HepG2 (cell line): ENCODE measurements around the gene KBTBD13. TPM values are rescaled to one million over a fixed set of nuclear protein-coding genes. Genes with fewer than 3 reads are reported as not detected.

Source experiments
- CHCHD3 ChIP-seq: sonication (generic); formaldehyde crosslinking; IDR thresholded peaks from 2 replicates; pipeline ENCODE4 v1.8.0; 2022; ENCODE audit warnings: mild to moderate bottlenecking, missing genetic modification reagents, moderate library complexity
- DMTF1 ChIP-seq: sonication (generic); formaldehyde crosslinking; IDR thresholded peaks from 2 replicates; pipeline ENCODE4 v1.4.0; 2020; ENCODE audit warnings: mild to moderate bottlenecking, missing genetic modification reagents
- EZH2 ChIP-seq: conservative IDR thresholded peaks from 2 replicates; pipeline ENCODE4 v1.6.1; 2012; ENCODE audit warnings: mild to moderate bottlenecking, low read depth, low read length, moderate library complexity
- HNRNPUL1 ChIP-seq: fragments of 200-400 bp; formaldehyde crosslinking; IDR thresholded peaks from 2 replicates; pipeline ENCODE4 v1.6.1; 2017; ENCODE audit warnings: low read depth, mild to moderate bottlenecking, low read length, moderate library complexity
- SOX13 ChIP-seq, 3 experiments: fragments of 450-650 bp in 1 of 3; sonication (generic) in 1 of 3; formaldehyde crosslinking in 1 of 3; IDR thresholded peaks in 2 of 3; conservative IDR thresholded peaks in 1 of 3; 2 replicates each; pipeline versions ENCODE4 v1.5.0 to v1.6.1; 2016 to 2020; ENCODE audit warnings: antibody characterized with exemption in 1 of 3, mild to moderate bottlenecking in 1 of 3, missing compliant biosample characterization in 1 of 3, missing genetic modification reagents in 1 of 3, moderate library complexity in 1 of 3
- TAF15 ChIP-seq: fragments of 200-400 bp; formaldehyde crosslinking; IDR thresholded peaks from one replicate; pipeline ENCODE4 v1.6.1; 2018; ENCODE audit warnings: mild to moderate bottlenecking, low read depth, low read length; ENCODE audit not compliant: poor library complexity, severe bottlenecking
- ZBTB26 ChIP-seq: IDR thresholded peaks from 2 replicates; pipeline ENCODE4 v1.6.1; 2016; ENCODE audit warnings: missing compliant biosample characterization, missing genetic modification reagents, borderline replicate concordance
- ZNF232 ChIP-seq: sonication (generic); formaldehyde crosslinking; IDR thresholded peaks from 2 replicates; pipeline ENCODE4 v1.4.0; 2020; ENCODE audit warnings: missing genetic modification reagents, borderline replicate concordance
- ZNF512 ChIP-seq: sonication (generic); formaldehyde crosslinking; IDR thresholded peaks from 2 replicates; pipeline ENCODE4 v1.4.0; 2020; ENCODE audit warnings: mild to moderate bottlenecking, missing genetic modification reagents
- ZNF562 ChIP-seq: sonication (generic); formaldehyde crosslinking; IDR thresholded peaks from 2 replicates; pipeline ENCODE4 v1.8.0; 2022; ENCODE audit warnings: missing genetic modification reagents, borderline replicate concordance
- ZNF614 ChIP-seq: IDR thresholded peaks from 2 replicates; pipeline ENCODE4 v1.6.1; 2018; ENCODE audit warnings: missing biosample characterization, missing genetic modification reagents, inconsistent platforms, borderline replicate concordance
- ZNF883 ChIP-seq: sonication (generic); formaldehyde crosslinking; IDR thresholded peaks from 2 replicates; pipeline ENCODE4 v1.5.1; 2020; ENCODE audit warnings: mild to moderate bottlenecking, missing genetic modification reagents; ENCODE audit errors: not compliant biosample characterization
- ZSCAN30 ChIP-seq: sonication (generic); formaldehyde crosslinking; IDR thresholded peaks from 2 replicates; pipeline ENCODE4 v1.5.0; 2020; ENCODE audit warnings: mild to moderate bottlenecking, missing genetic modification reagents
- polyA plus RNA-seq, 8 experiments: library from polyadenylated mRNA; depleted of rRNA in 3 of 8; stranded (reverse) in 7 of 8; unstranded in 1 of 8; fragments of >200 nt; fragmentation: Illumina TruSeq in 4 of 8; extraction: Trizol in 4 of 8; gene quantifications; 2 replicates each; pipeline versions ENCODE4 v1.2.1 to v1.2.3, GENCODE V29; 2011 to 2016; ENCODE audit warnings: low read depth in 4 of 8, missing spikeins in 1 of 8, mixed read lengths in 1 of 8; ENCODE audit not compliant: insufficient read depth in 1 of 8
- total RNA-seq, 5 experiments: library from RNA; depleted of rRNA; stranded (reverse); fragments of >200 nt; fragmentation: Illumina TruSeq; extraction: Trizol; gene quantifications; 2 replicates each; pipeline ENCODE4 v1.2.3, GENCODE V29; 2016; ENCODE audit warnings: low read depth in 1 of 5
- TF ChIP-seq, protein P1 (sequence below): sonication (generic); formaldehyde crosslinking; IDR thresholded peaks from one replicate; pipeline ENCODE4 v1.5.1; 2020; ENCODE audit warnings: mild to moderate bottlenecking, missing genetic modification reagents; ENCODE audit errors: not compliant biosample characterization

Gene KBTBD13
- total and polyA plus RNA-seq, 2 of the 13 experiments (the other 11 are each of a cell fraction or from before 2014, with no cell fraction given): not detected

DNA sequence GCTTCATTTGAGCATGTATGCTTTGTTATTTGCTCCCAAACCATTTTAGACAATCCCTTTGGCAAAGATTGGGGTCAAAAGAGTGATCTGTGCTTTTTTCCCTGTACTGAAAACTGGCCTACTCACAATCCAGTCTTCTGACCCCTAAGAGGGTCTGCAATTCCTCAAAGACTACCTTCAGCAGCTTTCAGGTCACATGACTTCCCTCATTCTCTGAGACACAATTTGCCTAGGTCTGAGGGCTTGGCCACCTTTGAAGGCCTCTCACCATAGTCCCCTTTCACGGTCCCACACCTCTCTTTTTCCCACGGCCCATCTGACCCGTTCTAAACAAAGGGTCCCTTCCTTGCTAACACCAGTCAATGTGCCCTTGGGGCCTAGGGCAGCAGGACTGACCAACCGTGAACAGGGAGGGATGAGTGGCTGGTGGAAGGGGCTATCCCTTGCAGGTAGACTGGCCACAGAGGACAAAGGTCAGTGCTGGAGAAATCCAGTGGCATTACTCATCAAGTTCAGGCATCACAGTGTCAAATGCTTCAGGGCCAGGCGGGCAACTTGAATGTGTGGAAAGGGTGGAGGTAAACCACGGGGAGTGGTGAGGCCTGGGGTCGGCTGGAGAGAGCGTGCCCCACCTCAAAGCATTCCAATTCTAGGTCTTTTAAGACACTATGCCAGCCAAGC is 19.5 kb upstream of the KBTBD13 start (continued):
- no peak; the same call in 1 of the 2 replicates for TF ChIP-seq ZBTB26 (CRISPR knock-in tag)
- no peak for TF ChIP-seq EZH2
- TF ChIP-seq TAF15: no peak
- no peak for TF ChIP-seq ZSCAN30 (CRISPR knock-in tag)
- no peak for TF ChIP-seq ZNF232 (CRISPR knock-in tag)
- TF ChIP-seq ZNF614: peak; percentile 73; the same call in 1 of the 2 replicates
- TF ChIP-seq SOX13 (IDR thresholded peaks at IDR 0.05): no peak
- TF ChIP-seq SOX13 (CRISPR knock-in tag; conservative IDR thresholded peaks at IDR 0.05 in 1 of 2, IDR thresholded peaks at IDR 0.05 in 1 of 2): peak in 1 of 2 experiments; percentile 77; a peak in 2 of 4 replicates
- TF ChIP-seq DMTF1 (CRISPR knock-in tag): no peak
- no peak for TF ChIP-seq ZNF883 (CRISPR knock-in tag)
- TF ChIP-seq, protein P1, sequence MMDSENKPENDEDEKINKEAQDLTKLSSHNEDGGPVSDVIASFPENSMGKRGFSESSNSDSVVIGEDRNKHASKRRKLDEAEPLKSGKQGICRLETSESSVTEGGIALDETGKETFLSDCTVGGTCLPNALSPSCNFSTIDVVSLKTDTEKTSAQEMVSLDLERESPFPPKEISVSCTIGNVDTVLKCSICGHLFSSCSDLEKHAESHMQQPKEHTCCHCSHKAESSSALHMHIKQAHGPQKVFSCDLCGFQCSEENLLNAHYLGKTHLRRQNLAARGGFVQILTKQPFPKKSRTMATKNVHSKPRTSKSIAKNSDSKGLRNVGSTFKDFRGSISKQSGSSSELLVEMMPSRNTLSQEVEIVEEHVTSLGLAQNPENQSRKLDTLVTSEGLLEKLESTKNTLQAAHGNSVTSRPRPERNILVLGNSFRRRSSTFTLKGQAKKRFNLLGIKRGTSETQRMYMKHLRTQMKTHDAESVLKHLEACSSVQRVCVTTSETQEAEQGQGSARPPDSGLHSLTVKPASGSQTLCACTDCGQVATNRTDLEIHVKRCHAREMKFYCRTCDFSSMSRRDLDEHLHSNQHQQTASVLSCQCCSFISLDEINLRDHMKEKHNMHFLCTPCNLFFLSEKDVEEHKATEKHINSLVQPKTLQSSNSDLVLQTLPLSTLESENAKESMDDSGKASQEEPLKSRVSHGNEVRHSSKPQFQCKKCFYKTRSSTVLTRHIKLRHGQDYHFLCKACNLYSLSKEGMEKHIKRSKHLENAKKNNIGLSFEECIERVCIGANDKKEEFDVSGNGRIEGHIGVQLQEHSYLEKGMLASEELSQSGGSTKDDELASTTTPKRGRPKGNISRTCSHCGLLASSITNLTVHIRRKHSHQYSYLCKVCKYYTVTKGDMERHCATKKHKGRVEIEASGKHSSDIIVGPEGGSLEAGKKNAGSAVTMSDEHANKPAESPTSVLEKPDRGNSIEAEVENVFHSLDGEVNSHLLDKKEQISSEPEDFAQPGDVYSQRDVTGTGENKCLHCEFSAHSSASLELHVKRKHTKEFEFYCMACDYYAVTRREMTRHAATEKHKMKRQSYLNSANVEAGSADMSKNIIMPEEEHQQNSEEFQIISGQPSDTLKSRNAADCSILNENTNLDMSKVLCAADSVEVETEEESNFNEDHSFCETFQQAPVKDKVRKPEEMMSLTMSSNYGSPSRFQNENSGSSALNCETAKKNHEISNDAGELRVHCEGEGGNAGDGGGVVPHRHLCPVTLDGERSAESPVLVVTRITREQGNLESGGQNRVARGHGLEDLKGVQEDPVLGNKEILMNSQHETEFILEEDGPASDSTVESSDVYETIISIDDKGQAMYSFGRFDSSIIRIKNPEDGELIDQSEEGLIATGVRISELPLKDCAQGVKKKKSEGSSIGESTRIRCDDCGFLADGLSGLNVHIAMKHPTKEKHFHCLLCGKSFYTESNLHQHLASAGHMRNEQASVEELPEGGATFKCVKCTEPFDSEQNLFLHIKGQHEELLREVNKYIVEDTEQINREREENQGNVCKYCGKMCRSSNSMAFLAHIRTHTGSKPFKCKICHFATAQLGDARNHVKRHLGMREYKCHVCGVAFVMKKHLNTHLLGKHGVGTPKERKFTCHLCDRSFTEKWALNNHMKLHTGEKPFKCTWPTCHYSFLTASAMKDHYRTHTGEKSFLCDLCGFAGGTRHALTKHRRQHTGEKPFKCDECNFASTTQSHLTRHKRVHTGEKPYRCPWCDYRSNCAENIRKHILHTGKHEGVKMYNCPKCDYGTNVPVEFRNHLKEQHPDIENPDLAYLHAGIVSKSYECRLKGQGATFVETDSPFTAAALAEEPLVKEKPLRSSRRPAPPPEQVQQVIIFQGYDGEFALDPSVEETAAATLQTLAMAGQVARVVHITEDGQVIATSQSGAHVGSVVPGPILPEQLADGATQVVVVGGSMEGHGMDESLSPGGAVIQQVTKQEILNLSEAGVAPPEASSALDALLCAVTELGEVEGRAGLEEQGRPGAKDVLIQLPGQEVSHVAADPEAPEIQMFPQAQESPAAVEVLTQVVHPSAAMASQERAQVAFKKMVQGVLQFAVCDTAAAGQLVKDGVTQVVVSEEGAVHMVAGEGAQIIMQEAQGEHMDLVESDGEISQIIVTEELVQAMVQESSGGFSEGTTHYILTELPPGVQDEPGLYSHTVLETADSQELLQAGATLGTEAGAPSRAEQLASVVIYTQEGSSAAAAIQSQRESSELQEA (CRISPR knock-in tag): no peak
- TF ChIP-seq HNRNPUL1: no peak
- TF ChIP-seq ZNF562 (CRISPR knock-in tag): no peak
- TF ChIP-seq CHCHD3 (CRISPR knock-in tag): no peak
- no peak for TF ChIP-seq ZNF512 (CRISPR knock-in tag)
